HepG2 (cell line): Measurements from ENCODE around the gene FAM162B. TPM values are rescaled to one million over a fixed set of nuclear protein-coding genes. Genes with fewer than 3 reads are reported as not detected.

ENCODE experiments used
- ATAC-seq: fragments of 200-7000 bp; cut with Tn5 transposase; 3 replicates; pipeline ENCODE4 v1.9.1; 2020; ENCODE audit warnings: mild to moderate bottlenecking, moderate library complexity
- BruUV-seq: library from RNA; stranded (reverse); fragments of 400-500 nt; replicated peaks from 2 replicates; lab custom pipeline; 2021; lab: Mats Ljungman, UMichigan
- CTCF ChIA-PET: fragments of 300-600 bp; formaldehyde crosslinking; extraction: SDS; loops from one replicate; lab custom pipeline; 2021; ENCODE audit warnings: low total read pairs, inconsistent platforms, low intra/inter-chr PET ratio; lab: Yijun Ruan, JAX
- POLR2A ChIA-PET: fragments of 350-600 bp; sonication (Branson Sonifier 250); formaldehyde crosslinking; loops from one replicate; lab custom pipeline; 2020; ENCODE audit warnings: antibody characterized with exemption, inconsistent platforms; lab: Yijun Ruan, JAX
- DNase-seq: peaks from one replicate; pipeline ENCODE4 v3.0.0-alpha.2; 2015; ENCODE audit warnings: low spot score
- FAIRE-seq: peaks from 3 replicates; lab custom pipeline; 2011; peaks lifted over from hg19 to GRCh38; lab: Jason Lieb, UNC
- H2AFZ ChIP-seq: one replicate; pipeline ENCODE4 v1.6.1; 2011; ENCODE audit warnings: low read length, inconsistent platforms
- H3K27ac ChIP-seq: fragments of 300-600 bp; 3 replicates; pipeline ENCODE4 v1.8.0; 2011; ENCODE audit warnings: mixed run types, mild to moderate bottlenecking, mixed read lengths, low read length, inconsistent platforms; ENCODE audit not compliant: insufficient read depth; ENCODE audit errors: extremely low read length
- H3K27me3 ChIP-seq, 2 experiments: fragments of 200-600 bp in 1 of 2; 2 replicates in 1 of 2; 3 replicates in 1 of 2; pipeline versions ENCODE4 v1.6.0 to v1.8.0; 2011; ENCODE audit warnings: low read length in 2 of 2, mild to moderate bottlenecking in 2 of 2, moderate library complexity in 2 of 2, inconsistent platforms in 1 of 2; ENCODE audit not compliant: insufficient read depth in 2 of 2, control insufficient read depth in 1 of 2
- H3K36me3 ChIP-seq, 2 experiments: fragments of 200-600 bp in 1 of 2; replicated peaks in 1 of 2; 2 replicates in 1 of 2; 3 replicates in 1 of 2; pipeline versions ENCODE4 v1.5.1 to v1.8.0; 2011; ENCODE audit warnings: low read length in 2 of 2, inconsistent platforms in 1 of 2; ENCODE audit not compliant: insufficient read depth in 2 of 2, control insufficient read depth in 1 of 2
- H3K4me1 ChIP-seq: 2 replicates; pipeline ENCODE4 v1.5.1; 2012; ENCODE audit warnings: low read length, inconsistent platforms; ENCODE audit not compliant: insufficient read depth
- H3K4me2 ChIP-seq: 2 replicates; pipeline ENCODE4 v1.6.0; 2011; ENCODE audit warnings: low read depth, low read length, inconsistent platforms
- H3K4me3 ChIP-seq, 3 experiments: fragments of 200-600 bp in 1 of 3; sonication (generic), shearing (Covaris generic) in 1 of 3; replicated peaks in 1 of 3; 2 replicates each; pipeline ENCODE4 v1.5.1; 2011 to 2016; ENCODE audit warnings: low read length in 3 of 3, inconsistent platforms in 2 of 3, low read depth in 2 of 3, mild to moderate bottlenecking in 2 of 3, control low read depth in 1 of 3, mixed read lengths in 1 of 3; ENCODE audit not compliant: insufficient read depth in 1 of 3
- H3K79me2 ChIP-seq: one replicate; pipeline ENCODE4 v1.6.1; 2011; ENCODE audit warnings: low read length, inconsistent platforms; ENCODE audit not compliant: insufficient read depth
- H3K9ac ChIP-seq: 2 replicates; pipeline ENCODE4 v1.6.0; 2011; ENCODE audit warnings: mild to moderate bottlenecking, low read depth, low read length, inconsistent platforms; ENCODE audit not compliant: insufficient read depth
- H3K9me3 ChIP-seq: 2 replicates; pipeline ENCODE4 v1.5.1; 2012; ENCODE audit warnings: mild to moderate bottlenecking, low read length
- H4K20me1 ChIP-seq: 2 replicates; pipeline ENCODE4 v1.6.0; 2011; ENCODE audit warnings: inconsistent platforms, mild to moderate bottlenecking, low read length, moderate library complexity; ENCODE audit not compliant: insufficient read depth
- EHMT2 ChIP-seq: fragments of 200-600 bp; sonication (generic); IDR thresholded peaks from 2 replicates; pipeline ENCODE4 v1.7.0; 2017; ENCODE audit warnings: antibody characterized with exemption, low read depth, low read length, borderline replicate concordance
- HOXA5 ChIP-seq: sonication (generic); formaldehyde crosslinking; IDR thresholded peaks from 2 replicates; pipeline ENCODE4 v1.4.0; 2020; ENCODE audit warnings: missing genetic modification reagents
- NFE2L2 ChIP-seq: fragments of 150-350 bp; IDR thresholded peaks from 2 replicates; pipeline ENCODE4 v1.6.1; 2014; ENCODE audit warnings: low read length
- ZNF30 ChIP-seq: sonication (generic); formaldehyde crosslinking; IDR thresholded peaks from 2 replicates; pipeline ENCODE4 v1.5.0; 2020; ENCODE audit warnings: mild to moderate bottlenecking, missing genetic modification reagents
- WGBS: methylation state at CpG from one replicate; pipeline ENCODE4 v1.1.6; 2017; ENCODE audit warnings: low lambda C conversion rate; 5-methylcytosine and 5-hydroxymethylcytosine counted together
- in situ Hi-C: cut with HindIII; loops from 2 replicates; pipeline ENCODE4 v1.10.0; 2017; ENCODE audit warnings: low pct_unique_long_range_greater_than_20kb; ENCODE audit not compliant: extremely low pct_ligation_motif_present
- intact Hi-C: fragments of 100-400 bp; cut with micrococcal nuclease; formaldehyde crosslinking; loops from one replicate; pipeline ENCODE4 v1.10.0; 2022; ENCODE audit not compliant: unreplicated experiment
- polyA plus RNA-seq, 8 experiments: library from polyadenylated mRNA; depleted of rRNA in 3 of 8; stranded (reverse) in 7 of 8; unstranded in 1 of 8; fragments of >200 nt; fragmentation: Illumina TruSeq in 4 of 8; extraction: Trizol in 4 of 8; gene quantifications; 2 replicates each; pipeline versions ENCODE4 v1.2.1 to v1.2.3, GENCODE V29; 2011 to 2016; ENCODE audit warnings: low read depth in 4 of 8, missing spikeins in 1 of 8, mixed read lengths in 1 of 8; ENCODE audit not compliant: insufficient read depth in 1 of 8
- total RNA-seq, 5 experiments: library from RNA; depleted of rRNA; stranded (reverse); fragments of >200 nt; fragmentation: Illumina TruSeq; extraction: Trizol; gene quantifications; 2 replicates each; pipeline ENCODE4 v1.2.3, GENCODE V29; 2016; ENCODE audit warnings: low read depth in 1 of 5
- TF ChIP-seq, protein P1 (sequence below): sonication (generic); formaldehyde crosslinking; IDR thresholded peaks from 2 replicates; pipeline ENCODE4 v1.4.0; 2020; ENCODE audit warnings: mild to moderate bottlenecking, low read depth, missing genetic modification reagents
- TF ChIP-seq, protein P2 (sequence below): sonication (generic); formaldehyde crosslinking; IDR thresholded peaks from 2 replicates; pipeline ENCODE4 v1.9.0; 2021; ENCODE audit warnings: missing genetic modification reagents, mild to moderate bottlenecking, borderline replicate concordance

FAM162B gene
- total and polyA plus RNA-seq, 2 of the 13 experiments (the other 11 are each of a cell fraction or from before 2014, with no cell fraction given) = not detected

GRCh38 chr6:116762235-116762634 is 3.3 kb downstream of the FAM162B start:
- 0% methylated on average over 1 of the region's 1 CpG for WGBS
- no TSS peak for BruUV-seq

More at GRCh38 chr6:116762235-116762634, 3.3 kb downstream of the FAM162B start:
- POLR2A ChIA-PET = no interaction called here
- FAIRE-seq = no peak
- H3K4me1 ChIP-seq = peaks cover 15% of the 10 kb centered on the region; the same call in 1 of the 2 replicates
- peaks cover 0 to 33% of the 10 kb centered on the region in 2 experiments; a peak in 4 of 5 replicates for H3K27me3 ChIP-seq
- DNase-seq = no peak
- no peak overlapping the region for H3K9ac ChIP-seq
- no peak overlapping the region for H2AFZ ChIP-seq
- H3K79me2 ChIP-seq = no peaks in the 10 kb centered on the region
- CTCF ChIA-PET = no interaction called here
- TF ChIP-seq ZNF30 (CRISPR knock-in tag) = no peak
- no peak for TF ChIP-seq HOXA5 (CRISPR knock-in tag)
- TF ChIP-seq, protein P1, sequence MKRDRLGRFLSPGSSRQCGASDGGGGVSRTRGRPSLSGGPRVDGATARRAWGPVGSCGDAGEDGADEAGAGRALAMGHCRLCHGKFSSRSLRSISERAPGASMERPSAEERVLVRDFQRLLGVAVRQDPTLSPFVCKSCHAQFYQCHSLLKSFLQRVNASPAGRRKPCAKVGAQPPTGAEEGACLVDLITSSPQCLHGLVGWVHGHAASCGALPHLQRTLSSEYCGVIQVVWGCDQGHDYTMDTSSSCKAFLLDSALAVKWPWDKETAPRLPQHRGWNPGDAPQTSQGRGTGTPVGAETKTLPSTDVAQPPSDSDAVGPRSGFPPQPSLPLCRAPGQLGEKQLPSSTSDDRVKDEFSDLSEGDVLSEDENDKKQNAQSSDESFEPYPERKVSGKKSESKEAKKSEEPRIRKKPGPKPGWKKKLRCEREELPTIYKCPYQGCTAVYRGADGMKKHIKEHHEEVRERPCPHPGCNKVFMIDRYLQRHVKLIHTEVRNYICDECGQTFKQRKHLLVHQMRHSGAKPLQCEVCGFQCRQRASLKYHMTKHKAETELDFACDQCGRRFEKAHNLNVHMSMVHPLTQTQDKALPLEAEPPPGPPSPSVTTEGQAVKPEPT (CRISPR knock-in tag) = no peak
- peak; percentile 20; the same call in 1 of the 2 replicates for TF ChIP-seq NFE2L2
- no peak for TF ChIP-seq EHMT2
- TF ChIP-seq, protein P2, sequence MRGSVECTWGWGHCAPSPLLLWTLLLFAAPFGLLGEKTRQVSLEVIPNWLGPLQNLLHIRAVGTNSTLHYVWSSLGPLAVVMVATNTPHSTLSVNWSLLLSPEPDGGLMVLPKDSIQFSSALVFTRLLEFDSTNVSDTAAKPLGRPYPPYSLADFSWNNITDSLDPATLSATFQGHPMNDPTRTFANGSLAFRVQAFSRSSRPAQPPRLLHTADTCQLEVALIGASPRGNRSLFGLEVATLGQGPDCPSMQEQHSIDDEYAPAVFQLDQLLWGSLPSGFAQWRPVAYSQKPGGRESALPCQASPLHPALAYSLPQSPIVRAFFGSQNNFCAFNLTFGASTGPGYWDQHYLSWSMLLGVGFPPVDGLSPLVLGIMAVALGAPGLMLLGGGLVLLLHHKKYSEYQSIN (CRISPR knock-in tag) = no peak
- in situ Hi-C loops = no loop called here
- no peak overlapping the region for H3K4me3 ChIP-seq
- no peak overlapping the region for H3K27ac ChIP-seq
- intact Hi-C loops = no loop called here
- no peaks in the 10 kb centered on the region for H3K36me3 ChIP-seq
- H3K4me2 ChIP-seq = no peak overlapping the region
- ATAC-seq = no peak
- no peaks in the 10 kb centered on the region for H4K20me1 ChIP-seq
- no peaks in the 10 kb centered on the region for H3K9me3 ChIP-seq
